ENCODE data around the gene GATB.

DNA sequence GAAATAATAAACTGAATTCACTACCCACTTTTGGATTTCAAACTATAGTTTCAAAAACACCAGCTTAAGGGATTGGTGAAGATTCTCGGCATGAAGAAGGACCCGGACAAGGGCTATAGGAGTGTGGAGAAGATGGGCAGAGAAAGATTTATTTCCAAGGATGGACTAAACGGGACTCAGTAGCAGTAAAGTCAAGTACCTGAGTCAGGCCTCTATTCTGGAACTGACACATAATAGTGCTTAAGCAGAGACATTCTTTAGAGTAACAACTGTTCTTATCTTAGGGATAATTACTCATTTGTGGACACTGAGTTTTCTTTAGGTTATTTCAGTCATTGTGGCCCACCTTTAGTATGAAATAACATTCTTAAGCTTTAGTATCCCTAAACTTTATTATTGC lies 134.6 kb downstream of the GATB start:
- no peak for TF ChIP-seq ARNTL (CRISPR knock-in tag; IDR thresholded peaks at IDR 0.05; ENCODE audit: borderline replicate concordance, low read depth)
- TF ChIP-seq ZNF565 (CRISPR knock-in tag; conservative IDR thresholded peaks at IDR 0.05; ENCODE audit: low read depth), result no peak
- TF ChIP-seq, protein P1, sequence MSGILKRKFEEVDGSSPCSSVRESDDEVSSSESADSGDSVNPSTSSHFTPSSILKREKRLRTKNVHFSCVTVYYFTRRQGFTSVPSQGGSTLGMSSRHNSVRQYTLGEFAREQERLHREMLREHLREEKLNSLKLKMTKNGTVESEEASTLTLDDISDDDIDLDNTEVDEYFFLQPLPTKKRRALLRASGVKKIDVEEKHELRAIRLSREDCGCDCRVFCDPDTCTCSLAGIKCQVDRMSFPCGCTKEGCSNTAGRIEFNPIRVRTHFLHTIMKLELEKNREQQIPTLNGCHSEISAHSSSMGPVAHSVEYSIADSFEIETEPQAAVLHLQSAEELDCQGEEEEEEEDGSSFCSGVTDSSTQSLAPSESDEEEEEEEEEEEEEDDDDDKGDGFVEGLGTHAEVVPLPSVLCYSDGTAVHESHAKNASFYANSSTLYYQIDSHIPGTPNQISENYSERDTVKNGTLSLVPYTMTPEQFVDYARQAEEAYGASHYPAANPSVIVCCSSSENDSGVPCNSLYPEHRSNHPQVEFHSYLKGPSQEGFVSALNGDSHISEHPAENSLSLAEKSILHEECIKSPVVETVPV (CRISPR knock-in tag; IDR thresholded peaks at IDR 0.05), result no peak
- TF ChIP-seq ZNF70 (CRISPR knock-in tag; IDR thresholded peaks at IDR 0.05), result no peak
- TF ChIP-seq ZFP3 (CRISPR knock-in tag; IDR thresholded peaks at IDR 0.05), result no peak
- no peak for TF ChIP-seq SNAI2 (CRISPR knock-in tag; IDR thresholded peaks at IDR 0.05)
- TF ChIP-seq ESRRG (CRISPR knock-in tag; IDR thresholded peaks at IDR 0.05), result no peak
- TF ChIP-seq, protein P2, sequence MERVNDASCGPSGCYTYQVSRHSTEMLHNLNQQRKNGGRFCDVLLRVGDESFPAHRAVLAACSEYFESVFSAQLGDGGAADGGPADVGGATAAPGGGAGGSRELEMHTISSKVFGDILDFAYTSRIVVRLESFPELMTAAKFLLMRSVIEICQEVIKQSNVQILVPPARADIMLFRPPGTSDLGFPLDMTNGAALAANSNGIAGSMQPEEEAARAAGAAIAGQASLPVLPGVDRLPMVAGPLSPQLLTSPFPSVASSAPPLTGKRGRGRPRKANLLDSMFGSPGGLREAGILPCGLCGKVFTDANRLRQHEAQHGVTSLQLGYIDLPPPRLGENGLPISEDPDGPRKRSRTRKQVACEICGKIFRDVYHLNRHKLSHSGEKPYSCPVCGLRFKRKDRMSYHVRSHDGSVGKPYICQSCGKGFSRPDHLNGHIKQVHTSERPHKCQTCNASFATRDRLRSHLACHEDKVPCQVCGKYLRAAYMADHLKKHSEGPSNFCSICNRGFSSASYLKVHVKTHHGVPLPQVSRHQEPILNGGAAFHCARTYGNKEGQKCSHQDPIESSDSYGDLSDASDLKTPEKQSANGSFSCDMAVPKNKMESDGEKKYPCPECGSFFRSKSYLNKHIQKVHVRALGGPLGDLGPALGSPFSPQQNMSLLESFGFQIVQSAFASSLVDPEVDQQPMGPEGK (CRISPR knock-in tag; IDR thresholded peaks at IDR 0.05; ENCODE audit: borderline replicate concordance), result no peak
- TF ChIP-seq CSDC2 (CRISPR knock-in tag; IDR thresholded peaks at IDR 0.05), result no peak
- no peak for TF ChIP-seq ZFP30 (CRISPR knock-in tag; IDR thresholded peaks at IDR 0.05)
- TF ChIP-seq TOX (CRISPR knock-in tag; IDR thresholded peaks at IDR 0.05; ENCODE audit: borderline replicate concordance), result no peak
